Raji (cell line): ENCODE data around the gene TK1.
A peak's percentile ranks its signal among the peaks of the same experiment; 100 is the strongest.

Experiments
- POLR2A ChIP-seq: IDR thresholded peaks from 2 replicates; pipeline ENCODE4 v1.6.1; 2011; ENCODE audit warnings: low read depth, low read length, control low read depth; ENCODE audit not compliant: insufficient read depth

Gene TK1

GRCh38 chr17:78173097-78173715, 13.6 kb downstream of the TK1 start:
- TF ChIP-seq POLR2A, result no peak

- no peak for TF ChIP-seq POLR2A
Measured at GRCh38 chr17:78172249-78173051, 14.4 kb downstream of the TK1 start.

GRCh38 chr17:78170692-78171590, 15.9 kb downstream of the TK1 start:
- TF ChIP-seq POLR2A, result no peak

- no peak for TF ChIP-seq POLR2A
Measured at GRCh38 chr17:78168903-78169793, 17.7 kb downstream of the TK1 start.

- TF ChIP-seq POLR2A, result peak; percentile 72
Measured at GRCh38 chr17:78168242-78168902, 18.5 kb downstream of the TK1 start, which contains the start of gene SYNGR2. Gene SYNGR2, plus strand, starts transcription at chr17:78168581. Its CDS starts 36 bp downstream, at chr17:78168617.

GRCh38 chr17:78166416-78166815, 20.4 kb downstream of the TK1 start:
- no peak for TF ChIP-seq POLR2A

GRCh38 chr17:78164748-78165607, 21.9 kb downstream of the TK1 start:
- TF ChIP-seq POLR2A, result no peak

GRCh38 chr17:78163881-78164747, 22.7 kb downstream of the TK1 start:
- TF ChIP-seq POLR2A, result no peak

- no peak for TF ChIP-seq POLR2A
Measured at GRCh38 chr17:78159575-78160158, 27.2 kb downstream of the TK1 start.

- TF ChIP-seq POLR2A, result peak; percentile 32; the same call in 1 of the 2 replicates
Measured at GRCh38 chr17:78154903-78155811, 31.7 kb downstream of the TK1 start.
